GM21390 (cell line): ENCODE data around the gene MED15.
"Not testable (repeated sequence)": the region's sequence is repeated elsewhere in the genome, so short reads cannot be mapped to it uniquely, and the experiment has no call there.

Source experiments
- ATAC-seq: cut with Tn5 transposase; IDR thresholded peaks from one replicate; pipeline ENCODE4 v1.9.1; 2021; ENCODE audit not compliant: unreplicated experiment

MED15 gene

DNA sequence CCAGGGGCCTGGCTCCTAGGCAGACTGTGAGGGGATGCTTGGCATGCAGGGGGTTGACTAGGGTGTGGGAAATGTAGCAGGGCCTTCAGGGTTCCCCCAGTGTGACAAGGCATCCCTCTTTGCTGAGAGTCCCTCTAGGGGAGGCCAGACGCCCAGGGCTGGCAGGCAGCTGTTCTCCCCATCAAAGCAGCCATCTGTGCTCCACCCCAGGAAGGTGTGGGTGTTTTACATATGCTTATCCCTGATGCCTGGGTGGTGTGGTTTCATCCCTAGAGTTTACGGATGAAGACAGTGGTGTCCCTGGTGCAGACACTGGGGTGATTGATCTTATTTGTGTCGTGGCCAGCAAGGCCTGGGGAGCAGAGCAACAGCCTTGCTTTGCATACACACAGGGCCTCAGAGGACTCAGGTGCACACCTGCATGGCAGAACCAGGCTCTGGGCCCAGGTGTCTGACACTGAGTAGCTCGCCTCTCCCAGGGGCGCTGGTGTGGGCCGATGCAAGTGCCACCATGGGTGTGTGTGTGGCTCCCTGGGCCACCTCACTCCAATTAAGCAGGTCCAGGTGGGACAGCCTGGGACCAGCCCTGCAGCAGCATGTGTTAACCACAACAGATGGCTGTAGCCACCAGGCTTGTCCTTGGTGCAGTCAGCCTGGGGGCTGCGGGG, 74.2 kb downstream of the MED15 start:
- no peak for ATAC-seq

DNA sequence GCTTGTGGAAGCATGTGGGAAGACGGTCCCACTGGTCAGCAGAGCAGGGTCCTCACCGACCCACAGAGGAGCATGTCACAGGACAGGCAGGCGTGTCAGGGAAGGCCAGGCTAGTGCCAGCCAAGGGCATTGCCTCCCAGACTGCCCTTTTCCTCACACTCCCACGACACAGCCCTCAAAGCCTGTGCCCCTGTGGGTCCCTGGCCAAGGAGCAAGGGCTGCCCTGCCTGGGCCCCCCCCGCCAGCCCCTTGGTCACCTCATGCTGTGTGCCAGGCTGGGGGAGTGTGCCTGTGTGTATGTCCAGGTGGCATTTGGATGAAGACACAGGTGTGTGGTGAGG, 74.7 kb downstream of the MED15 start:
- ATAC-seq, result no peak

DNA sequence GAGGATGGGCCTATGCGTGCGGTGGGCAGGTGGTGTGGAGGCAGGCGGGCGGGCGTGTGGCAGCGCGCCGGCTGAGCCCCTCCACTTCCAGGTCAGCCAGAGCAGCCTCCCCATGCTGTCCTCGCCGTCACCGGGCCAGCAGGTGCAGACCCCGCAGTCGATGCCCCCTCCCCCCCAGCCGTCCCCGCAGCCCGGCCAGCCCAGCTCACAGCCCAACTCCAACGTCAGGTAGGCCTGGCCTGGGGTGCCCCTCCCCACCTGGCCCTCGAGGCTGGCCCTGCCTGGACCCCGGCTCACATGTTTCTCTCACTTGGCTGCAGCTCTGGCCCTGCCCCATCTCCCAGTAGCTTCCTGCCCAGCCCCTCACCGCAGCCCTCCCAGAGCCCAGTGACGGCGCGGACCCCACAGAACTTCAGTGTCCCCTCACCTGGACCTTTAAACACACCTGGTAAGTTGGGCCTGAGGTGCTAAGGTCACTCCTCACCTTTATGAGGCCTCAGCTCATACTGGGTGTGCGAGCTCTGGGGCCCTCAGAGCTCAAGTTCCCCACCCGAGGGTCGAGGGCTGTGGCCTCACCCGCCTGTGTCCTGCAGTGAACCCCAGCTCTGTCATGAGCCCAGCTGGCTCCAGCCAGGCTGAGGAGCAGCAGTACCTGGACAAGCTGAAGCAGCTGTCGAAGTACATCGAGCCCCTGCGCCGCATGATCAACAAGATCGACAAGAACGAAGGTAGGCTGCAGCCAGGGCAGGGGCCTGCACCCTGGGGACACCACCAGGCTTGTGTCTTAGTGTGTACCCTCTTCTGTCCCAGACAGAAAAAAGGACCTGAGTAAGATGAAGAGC, 75.3 kb downstream of the MED15 start:
- no peak for ATAC-seq

DNA sequence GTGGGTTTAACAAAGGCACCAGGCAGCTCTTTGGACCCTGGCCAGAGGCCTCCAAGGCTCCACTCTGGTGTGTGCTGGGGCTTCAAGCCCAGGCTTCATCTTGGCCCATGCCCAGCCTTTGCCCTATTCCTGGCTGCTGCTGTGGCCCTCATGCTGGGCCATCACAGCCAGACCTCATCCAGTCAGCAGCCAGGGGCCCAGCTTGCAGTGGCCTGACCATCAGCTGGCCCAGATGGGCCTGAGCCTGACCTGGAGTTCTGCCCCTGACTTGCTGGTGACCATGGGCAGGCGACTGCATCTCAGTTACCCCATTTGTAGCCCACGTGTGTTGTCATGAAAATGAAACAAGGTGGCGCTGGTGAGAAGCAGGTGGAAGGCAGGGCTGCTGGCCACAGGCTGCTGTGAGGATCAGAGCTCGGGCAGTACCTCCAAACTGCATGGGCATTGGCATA, 76.1 kb downstream of the MED15 start:
- ATAC-seq, result no peak

DNA sequence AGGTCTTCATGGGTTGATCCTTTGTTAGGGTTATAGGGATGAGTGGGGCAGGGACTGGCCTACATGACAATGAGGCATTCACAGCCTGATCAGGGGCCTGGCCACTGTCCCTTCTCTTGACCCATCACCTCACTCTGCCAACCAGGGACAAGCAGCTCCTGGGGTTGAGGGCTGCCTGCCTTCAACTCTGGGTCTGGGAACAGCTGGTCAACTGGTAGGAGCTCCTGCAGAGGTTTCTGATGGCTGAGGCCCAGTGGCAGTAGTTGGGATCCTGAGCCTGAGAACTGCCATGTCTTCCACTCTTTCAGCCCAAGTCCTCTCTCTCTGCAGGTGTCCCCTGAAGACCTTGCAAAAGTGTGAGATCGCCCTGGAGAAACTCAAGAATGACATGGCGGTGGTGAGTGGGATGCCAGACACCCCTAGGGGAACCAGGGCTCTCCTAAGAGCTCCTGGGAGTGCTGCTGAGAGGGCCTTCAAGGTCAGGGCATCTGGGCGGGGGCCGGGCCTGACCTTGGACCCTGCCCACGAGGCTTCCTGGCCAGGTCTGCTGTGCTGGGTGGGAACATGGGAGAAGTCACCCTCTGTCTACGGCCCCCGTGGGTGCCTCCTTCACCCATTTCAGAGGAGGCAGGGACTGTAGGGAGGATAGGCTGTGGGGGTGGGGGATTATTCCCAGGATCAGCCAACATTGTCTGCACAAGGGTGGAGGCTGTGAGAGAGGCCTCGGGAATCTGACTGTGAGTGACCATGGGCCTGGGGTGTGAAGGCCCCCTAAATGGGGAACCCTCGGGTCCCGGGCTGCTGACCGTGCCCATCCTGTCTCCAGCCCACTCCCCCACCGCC, 76.8 kb downstream of the MED15 start:
- no peak for ATAC-seq

DNA sequence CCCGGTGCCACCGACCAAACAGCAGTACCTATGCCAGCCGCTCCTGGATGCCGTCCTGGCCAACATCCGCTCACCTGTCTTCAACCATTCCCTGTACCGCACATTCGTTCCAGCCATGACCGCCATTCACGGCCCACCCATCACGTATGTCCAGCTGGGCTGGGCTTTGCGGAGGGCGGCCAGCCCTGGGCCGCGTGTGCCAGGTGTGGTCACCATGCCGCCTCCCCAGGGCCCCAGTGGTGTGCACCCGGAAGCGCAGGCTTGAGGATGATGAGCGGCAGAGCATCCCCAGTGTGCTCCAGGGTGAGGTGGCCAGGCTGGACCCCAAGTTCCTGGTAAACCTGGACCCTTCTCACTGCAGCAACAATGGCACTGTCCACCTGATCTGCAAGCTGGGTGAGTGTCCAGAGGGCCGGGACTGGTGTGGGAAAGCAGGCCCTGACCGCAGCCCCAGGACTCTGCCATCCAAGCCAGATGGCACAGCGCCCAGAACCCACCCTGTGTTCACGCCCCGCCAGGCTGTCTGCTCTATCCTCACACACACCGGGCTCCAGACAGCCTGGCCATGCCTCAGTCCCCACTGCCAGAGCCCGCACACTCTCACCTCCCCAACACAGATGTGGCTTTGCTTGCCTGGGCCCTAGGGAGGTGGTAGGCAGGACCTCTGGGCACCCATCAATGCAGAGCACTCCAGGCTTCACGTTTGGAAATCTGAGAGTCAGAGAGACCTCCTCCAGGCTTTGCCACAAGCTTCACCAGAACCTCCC, 77.6 kb downstream of the MED15 start:
- no peak for ATAC-seq

DNA sequence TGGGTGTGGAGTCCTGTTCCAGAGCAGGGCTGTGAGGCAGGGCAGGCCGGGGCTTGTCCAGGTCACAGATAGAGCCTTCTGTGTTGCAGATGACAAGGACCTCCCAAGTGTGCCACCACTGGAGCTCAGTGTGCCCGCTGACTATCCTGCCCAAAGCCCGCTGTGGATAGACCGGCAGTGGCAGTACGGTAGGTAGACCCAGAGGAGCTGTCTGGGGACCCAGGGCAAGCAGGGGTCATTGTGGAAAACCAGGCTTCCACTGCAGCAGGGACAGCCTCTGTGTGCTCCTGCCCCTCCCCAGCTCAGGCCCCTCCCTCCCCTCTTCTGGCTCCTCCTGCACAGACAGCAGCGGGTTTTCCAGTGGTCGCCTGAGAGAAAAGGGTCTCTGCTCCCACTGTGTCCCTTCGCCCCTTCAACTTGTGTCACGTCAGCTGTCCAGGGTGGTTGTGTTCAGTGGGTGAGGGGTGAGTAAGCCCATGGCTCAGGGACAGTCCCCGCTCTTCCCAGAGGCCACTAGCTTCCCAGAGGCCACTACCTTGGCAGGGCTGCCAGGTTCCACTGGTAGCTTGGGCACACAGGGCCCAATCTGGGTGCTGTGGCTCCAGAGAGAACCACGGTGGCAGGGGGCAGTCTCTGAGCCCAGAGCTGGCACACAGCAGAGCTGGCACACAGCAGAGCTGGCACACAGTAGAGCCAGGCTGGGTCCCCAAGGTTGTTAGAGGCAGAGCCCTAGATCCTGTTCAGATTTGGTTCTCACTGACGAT, 78.4 kb downstream of the MED15 start:
- no peak for ATAC-seq

DNA sequence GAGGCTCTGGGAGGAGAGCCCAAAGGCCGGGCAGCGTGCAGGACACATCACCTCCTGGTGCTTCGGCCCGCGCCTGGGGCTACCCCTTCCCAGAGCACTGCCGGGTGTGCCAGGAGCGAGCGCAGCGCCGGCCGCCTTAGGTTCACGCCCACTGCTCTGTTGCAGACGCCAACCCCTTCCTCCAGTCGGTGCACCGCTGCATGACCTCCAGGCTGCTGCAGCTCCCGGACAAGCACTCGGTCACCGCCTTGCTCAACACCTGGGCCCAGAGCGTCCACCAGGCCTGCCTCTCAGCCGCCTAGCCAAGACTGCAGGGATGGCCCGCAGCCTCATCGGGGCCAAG, 79.0 kb downstream of the MED15 start:
- no peak for ATAC-seq

DNA sequence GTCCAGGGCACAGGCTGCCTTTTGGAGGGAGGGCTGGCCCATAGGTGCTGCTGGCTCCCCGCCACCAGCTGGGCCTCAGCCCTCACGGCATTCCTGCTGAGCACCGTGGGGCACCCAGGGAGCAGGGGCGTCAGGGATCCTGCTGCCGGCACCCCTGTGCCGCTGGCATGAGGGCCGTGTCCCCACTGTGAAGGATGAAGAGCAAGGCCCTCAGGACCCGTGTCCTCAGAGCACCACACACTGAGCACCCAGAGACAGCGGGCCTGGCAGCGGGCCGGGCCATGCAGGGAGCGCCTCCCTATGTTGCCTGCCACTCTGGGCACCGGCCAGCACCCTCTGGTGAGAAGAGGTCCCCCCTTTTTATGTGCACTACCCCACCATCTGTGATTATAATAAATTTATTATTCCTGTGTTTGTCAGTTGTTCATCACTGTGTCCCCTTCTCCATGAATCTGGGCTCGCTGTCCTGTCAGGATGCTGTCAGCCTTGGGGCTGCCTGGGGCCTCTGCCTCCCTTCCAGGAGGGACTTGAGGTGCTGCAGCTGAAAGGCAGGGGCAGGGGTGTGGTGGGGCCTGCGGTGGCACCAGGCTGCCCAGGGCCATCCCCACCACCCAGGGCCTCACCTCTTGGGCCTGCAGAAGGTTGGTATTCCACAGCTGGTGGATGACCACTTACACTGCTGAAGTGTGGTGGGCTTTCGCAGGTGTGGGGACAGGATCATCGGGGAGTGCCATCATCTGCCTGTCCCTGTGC, 80.0 kb downstream of the MED15 start:
- no peak for ATAC-seq

DNA sequence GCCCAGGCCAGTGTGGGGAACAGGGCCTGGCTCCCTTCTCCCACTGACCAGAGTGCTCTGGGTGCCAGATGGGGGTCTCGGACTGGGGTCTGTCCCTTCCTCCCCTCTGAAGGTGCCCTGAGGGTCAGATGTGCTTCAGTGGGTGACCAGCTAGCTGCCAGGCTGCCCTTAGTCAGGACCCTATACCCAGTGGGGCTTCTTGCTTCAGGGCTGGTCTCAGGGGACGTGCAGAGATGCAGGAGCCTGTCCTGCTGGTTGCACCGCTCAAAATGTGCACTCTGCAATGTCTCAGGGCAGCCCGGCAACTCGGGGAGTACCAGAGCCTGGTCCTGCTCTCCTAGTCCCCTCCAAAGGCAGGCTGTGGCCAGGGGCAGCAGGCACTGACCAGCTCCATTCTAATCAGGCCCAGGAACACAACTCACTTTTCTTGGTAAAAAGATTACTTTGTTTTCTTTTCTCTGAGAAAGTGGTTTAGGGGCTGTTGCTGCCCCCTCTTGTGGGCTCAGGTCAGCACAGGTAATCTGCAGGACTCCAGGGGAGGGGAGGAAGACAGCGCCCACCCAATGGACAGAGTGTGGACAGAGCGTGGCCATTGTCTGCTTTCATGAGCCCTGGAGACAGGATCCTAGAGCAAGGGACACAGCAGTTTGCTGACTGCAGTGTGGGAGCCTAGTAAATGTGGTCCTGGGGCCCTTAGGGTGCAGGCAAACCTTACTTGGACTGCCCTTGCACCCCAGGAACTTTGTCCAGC, 80.9 kb downstream of the MED15 start:
- ATAC-seq, result no peak

DNA sequence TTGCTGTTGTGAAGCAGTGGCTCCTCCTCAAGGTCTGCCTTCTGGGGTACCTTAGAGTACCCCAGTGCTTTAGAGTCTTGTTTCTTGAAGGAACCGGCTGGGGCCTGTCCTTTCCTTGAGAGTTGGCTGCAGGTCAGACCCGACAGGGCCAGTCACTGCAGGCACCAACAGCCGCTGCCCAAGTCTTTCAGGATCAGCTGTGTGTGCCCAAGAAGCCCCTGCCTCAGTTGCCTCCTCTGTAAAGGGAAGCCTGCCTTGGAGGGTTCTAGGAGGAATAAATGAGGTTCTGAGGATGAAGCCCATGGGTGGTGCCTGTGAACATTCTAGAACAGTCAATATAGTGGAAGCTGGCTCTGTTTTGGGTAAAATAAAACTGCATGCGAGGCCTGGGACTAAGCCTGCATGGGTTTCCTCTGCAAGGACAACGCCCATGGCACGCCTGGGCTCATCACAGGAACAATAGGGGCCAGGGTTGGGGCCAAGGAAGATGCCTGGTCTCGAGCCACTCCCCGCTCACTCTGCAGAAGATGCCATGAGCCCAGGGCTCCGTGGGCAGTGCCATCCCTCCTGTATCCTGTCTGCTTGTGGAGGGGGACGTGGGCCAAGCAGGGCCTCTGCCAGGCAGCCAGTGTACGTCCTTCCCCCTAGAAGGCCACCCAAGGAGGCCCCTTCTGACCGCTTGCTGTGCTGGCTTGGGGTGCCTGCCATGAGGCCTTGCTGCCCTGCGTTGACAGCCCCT, 81.6 kb downstream of the MED15 start:
- no peak for ATAC-seq

DNA sequence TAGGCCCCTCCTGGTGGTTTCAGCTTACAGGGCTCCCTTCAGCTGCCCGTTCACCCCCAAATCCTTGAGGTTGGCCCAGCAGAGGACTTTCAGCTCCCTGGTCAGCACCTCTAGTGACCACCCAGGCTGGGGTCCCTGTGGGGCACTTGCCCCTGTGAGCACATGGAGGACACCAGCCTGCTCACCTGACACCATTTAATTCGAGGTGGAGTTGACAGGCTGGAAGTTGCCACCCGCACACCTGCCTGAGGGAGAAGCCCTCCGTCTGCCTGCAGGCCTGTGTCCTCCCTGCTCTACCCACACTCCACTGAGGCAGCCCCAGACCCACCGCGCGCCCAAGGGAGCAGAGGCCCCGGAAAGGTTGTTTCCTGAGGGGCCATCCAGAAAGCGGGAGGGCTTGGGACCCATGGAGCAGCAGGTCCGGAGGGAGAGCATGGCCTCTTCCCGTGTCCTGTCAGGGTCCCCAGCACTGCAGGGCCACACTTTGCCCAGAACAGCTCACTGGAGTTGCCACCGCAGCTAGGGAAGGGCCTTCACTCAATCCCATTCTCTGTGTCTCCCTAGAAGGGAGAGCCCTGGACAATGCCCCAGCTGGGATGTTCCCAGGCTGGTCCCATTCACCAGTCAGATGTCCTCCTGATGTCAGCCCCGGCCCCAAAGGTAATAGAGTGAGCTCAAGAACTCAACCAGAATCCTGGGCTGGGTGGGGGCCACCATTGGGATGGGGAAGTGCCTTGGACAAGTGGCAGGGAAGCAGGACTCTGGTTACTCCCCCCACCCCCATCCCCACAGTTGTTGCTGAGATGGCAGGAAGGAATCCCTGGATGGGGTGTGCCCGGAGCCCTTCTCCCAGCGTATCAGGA, 82.4 kb downstream of the MED15 start:
- no peak for ATAC-seq

DNA sequence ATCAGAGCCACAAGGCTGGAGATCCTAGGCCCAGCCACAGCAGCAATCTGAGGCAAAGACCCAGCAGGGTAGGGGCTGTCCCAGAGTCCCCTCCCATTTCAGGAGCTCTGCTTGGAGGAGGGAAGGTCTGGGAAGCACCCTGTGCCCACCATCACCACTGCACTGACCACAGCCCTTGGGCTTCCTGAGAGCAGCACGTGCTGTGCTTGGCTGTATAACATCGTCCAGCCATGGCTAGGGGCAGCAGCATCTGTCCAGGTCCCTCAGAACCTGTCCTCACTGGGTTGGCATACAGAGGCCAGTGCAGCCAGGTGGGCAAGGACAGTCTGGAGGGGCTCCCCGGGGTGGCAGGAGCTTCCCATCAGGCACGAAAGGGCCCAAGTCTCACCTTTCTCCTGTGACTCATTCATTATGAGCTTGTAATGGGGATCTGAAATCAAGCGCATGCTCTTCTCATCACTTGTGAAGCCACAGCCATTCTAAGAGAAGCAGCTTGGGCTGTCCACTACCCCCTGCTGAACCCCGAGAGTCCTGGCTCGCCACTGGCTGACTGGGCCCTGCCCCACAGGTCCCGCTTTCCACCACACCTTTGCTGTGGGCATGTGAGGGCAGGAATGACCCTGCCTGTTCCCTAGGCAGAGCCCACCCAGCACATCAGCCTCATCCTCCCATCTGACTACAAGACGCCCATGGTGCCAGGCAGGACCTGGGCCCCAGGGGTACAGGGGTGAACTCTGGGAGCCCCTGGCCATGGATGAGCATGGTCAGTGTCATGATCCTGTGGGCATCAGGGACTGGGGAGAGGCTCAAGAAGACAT, 83.3 kb downstream of the MED15 start:
- ATAC-seq, result no peak

DNA sequence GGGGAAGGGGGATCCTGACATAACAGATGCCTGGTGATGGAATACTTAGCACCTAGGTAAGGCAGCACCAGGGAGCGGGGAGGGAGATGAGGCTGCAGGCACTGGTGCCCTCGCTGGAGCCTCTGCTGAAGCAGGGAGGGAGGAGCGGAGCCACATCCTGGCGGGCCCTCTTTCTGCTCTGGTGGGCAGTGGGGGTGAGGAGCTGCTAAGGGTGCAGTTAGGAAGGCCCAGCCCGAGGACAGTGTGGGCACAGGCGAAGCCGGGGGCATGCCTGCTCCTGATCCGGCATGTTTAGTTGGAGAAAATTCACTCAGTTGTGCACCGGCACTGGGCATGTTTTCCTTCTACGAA, 83.9 kb downstream of the MED15 start:
- ATAC-seq, result no peak

DNA sequence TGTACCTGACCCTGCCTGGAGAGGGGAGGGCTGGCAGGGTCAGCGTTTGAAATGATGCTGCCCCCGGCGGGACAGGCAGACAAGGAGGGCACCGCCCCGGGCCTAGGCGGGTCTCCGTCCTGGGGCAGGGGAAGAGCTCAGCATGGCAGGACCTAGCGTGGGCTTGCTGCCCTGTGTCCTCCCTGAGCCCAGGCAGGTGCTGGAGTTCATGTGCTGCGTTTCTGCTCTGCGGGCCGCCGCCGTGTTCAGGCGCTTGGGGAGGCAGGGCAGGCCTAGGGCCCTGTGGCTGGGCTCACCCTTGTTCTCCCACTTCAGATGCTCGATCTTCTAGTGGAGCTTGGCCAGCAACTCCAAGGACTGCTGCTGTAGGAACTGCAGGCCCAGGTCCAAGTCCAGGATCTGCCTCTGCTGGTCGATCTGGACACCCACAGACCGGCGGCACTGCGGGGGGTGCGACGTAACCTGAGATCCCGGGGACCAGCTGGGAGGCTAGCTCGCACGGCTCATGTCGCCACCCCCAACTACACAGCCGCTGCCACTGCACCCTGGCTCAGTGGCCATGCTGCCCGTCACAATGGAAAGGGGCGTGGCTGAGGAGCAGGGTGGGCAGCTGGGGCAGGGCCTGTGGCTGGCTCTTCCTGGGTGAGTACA, 84.4 kb downstream of the MED15 start:
- ATAC-seq, result no peak

DNA sequence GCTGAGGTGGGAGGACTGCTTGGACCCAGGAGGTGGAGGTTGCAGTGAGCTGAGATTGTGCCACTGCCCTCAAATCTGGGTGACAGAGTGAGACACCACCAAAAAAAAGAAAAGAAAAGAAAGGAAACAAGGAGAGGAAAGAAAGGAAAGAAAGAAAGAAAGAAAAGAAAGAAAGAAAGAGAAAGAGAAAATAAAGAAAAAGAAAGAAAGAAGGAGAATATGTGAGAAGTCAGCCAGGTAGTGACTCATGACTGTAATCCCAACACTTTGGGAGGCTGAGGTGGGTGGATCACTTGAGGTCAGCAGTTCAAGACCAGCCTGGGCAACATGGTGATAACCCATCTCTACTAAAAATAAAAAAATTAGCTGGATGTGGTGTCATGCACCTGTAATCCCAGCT, 86.6 kb downstream of the MED15 start:
- not testable (repeated sequence) for ATAC-seq
